ENCODE results near the gene DDRGK1.

- TF ChIP-seq CTCF (IDR thresholded peaks at IDR 0.05) (no peak), POLR2AphosphoS5 (IDR thresholded peaks at IDR 0.05; ENCODE audit: low read depth, low read length) (no peak), SIN3A (IDR thresholded peaks at IDR 0.05; ENCODE audit: borderline replicate concordance, insufficient read depth, low read depth, low read length) (no peak)
Observed at GRCh38 chr20:3173610-3174441, 30.7 kb downstream of the DDRGK1 start.
